ENCODE measurements around the gene RGS14.
"Not testable (repeated sequence)": the region's sequence is repeated elsewhere in the genome, so short reads cannot be mapped to it uniquely, and the experiment has no call there.

The RGS14 gene

GRCh38 chr5:177346820-177347219, 10.9 kb upstream of the RGS14 start:
- DNase-seq (ENCODE audit: low read depth in 2 of 2) = no peak

- DNase-seq (ENCODE audit: low read depth in 2 of 2) = no peak
Observed at GRCh38 chr5:177347699-177348098, 10.0 kb upstream of the RGS14 start.

DNA sequence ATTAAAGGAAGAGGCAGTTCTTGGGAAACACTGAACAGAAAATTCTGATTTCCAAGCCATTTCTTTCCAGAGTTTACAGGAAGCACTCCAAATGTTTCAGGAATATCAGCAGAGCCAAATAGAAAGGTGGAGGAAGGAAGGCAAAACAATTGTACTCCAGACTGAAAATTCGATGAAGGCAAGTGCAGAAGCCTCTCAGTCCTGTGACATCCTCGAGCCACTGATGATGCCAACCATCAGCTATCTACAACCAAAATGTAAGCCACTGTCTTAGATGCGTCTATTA, 8.4 kb upstream of the RGS14 start:
- DNase-seq (ENCODE audit: low read depth in 2 of 2) = no peak

- no peak for DNase-seq (ENCODE audit: low read depth in 2 of 2)
Observed at GRCh38 chr5:177349762-177350161, 8.0 kb upstream of the RGS14 start.

- DNase-seq (ENCODE audit: low read depth in 2 of 2) = no peak
Observed at GRCh38 chr5:177350776-177351391, 6.8 kb upstream of the RGS14 start.

- DNase-seq (ENCODE audit: low read depth in 2 of 2) = peak; percentile 84 to 87
Observed at GRCh38 chr5:177351392-177352329, 6.1 kb upstream of the RGS14 start, which contains the start of gene LMAN2. Gene LMAN2, minus strand, starts transcription at chr5:177351668. Its CDS starts 21 bp downstream, at chr5:177351647.

GRCh38 chr5:177353093-177353492, 4.6 kb upstream of the RGS14 start:
- DNase-seq (ENCODE audit: low read depth in 2 of 2) = no peak

DNA sequence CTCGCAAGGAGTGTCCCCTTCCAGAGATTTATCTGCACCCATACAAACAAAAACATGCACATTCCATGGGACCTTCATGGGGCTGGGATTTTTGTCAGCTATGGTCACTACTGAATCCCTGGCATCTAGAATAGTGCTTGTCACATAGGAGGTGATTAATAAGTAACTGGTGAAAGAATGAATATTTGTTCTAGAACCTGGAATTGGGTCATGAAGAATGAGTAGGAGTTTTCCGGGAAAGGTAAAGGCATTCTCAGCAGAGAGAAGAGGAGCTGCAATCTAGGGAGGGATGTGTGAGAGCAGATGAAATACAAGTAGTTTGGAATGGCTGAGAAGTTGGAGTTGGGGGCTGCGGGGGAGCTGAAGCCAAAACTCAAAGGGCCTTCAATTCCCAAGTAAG, 3.5 kb upstream of the RGS14 start:
- DNase-seq (ENCODE audit: low read depth in 2 of 2) = no peak

GRCh38 chr5:177354711-177355110, 3.0 kb upstream of the RGS14 start:
- DNase-seq (ENCODE audit: low read depth in 2 of 2) = no peak

- DNase-seq (ENCODE audit: low read depth in 2 of 2) = no peak
Observed at GRCh38 chr5:177355162-177355867, 2.4 kb upstream of the RGS14 start.

DNA sequence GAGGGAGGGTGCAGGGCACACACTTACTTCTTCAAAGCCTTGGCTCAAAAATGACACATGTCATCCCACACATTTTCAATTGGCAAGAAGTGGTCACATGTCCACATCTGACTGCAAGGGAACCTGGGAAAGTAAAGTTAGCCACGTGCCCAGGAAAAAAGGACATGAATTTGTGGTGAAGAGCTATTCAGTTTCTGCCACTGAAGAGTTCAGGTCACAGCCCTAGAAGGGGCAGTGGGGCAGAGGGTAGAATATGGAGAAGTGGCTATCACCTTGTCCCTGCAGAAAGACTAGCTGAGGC, 1.9 kb upstream of the RGS14 start:
- no peak for DNase-seq (ENCODE audit: low read depth in 2 of 2)

DNA sequence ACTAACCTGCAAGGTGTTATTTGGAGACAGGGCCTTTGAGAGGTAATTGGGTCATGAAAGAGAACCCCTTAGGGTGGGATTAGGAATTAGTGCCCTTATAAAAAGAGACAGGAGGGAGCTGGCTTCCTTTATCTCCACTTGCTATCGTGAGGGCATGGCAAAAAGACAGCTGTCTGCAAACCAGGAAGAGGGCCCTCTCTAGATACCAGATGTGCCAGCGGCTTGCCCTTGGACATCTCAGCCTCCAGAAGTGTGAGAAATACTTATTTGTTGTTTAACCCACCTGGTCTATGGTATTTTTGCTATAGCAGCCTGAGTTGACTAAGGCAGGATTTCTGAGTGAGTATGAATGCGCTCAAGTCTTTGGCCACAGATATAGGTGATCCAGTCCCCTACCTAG, 978 bp upstream of the RGS14 start:
- DNase-seq (ENCODE audit: low read depth in 2 of 2) = no peak

GRCh38 chr5:177357146-177357458, 622 bp upstream of the RGS14 start:
- DNase-seq (ENCODE audit: low read depth in 2 of 2) = no peak

GRCh38 chr5:177358370-177358819, 671 bp downstream of the RGS14 start:
- DNase-seq (ENCODE audit: low read depth in 2 of 2) = no peak

DNA sequence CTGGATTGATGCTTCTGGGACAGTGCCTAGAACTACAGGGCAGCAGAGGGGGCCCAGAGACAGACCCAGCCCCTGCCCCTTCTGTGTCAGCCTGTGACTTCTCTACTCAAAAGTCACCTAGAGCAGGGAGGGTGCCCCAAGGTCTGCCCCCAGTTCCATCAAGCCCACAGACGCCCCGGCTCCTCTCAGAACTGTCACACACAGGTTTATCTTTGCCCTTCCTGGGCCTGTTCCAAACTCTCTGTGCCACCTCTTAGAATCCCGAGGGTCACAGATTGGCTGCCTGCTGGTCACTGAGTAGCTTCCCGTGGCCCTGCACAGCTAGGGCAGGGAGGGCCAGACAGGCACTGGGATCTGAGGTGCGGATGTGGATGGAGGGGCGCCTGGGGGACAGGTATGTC, 1.7 kb downstream of the RGS14 start:
- no peak for DNase-seq (ENCODE audit: low read depth in 2 of 2)

DNA sequence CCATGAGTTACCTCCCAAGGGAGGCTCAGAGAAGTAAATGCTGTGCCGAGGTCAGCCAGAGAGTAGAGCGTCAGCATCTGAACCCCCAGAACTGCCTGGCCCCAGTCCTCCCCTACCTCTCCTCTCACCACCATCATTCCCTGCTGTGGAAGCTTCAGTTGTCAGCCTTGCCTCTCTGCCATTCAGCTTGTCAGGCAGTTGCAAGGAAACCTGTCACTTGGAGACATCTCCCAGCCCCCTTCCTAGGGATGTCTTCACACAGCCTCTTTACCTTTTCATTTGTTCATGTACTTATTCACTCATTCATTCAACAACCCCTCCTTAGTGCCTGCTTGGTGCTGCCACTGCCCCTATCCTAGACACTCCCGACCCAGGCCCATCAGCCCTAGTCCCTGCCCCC, 2.1 kb downstream of the RGS14 start:
- no peak for DNase-seq (ENCODE audit: low read depth in 2 of 2)

- not testable (repeated sequence) for DNase-seq (ENCODE audit: low read depth in 2 of 2)
Observed at GRCh38 chr5:177360740-177361139, 3.0 kb downstream of the RGS14 start.

- DNase-seq (ENCODE audit: low read depth in 2 of 2) = no peak
Observed at GRCh38 chr5:177361418-177362291, 3.9 kb downstream of the RGS14 start.

DNA sequence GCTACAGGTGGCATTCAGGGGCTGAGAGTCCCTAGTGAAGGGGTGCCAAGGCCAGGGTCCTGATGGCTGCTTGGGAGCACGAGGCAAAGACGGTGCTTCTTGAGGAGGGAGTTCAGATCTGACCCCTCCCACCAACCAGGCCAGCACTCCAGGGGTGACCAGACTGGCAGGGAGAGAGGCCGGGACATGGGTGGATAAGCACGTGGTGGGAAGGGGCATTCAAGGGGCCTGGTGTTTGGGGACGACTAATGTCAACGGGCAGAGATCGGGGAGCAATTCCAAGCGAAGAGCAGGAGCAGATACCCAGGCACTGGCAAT, 4.5 kb downstream of the RGS14 start:
- no peak for DNase-seq (ENCODE audit: low read depth in 2 of 2)

GRCh38 chr5:177362610-177363507, 5.1 kb downstream of the RGS14 start:
- DNase-seq (ENCODE audit: low read depth in 2 of 2) = peak; percentile 50 to 73

DNA sequence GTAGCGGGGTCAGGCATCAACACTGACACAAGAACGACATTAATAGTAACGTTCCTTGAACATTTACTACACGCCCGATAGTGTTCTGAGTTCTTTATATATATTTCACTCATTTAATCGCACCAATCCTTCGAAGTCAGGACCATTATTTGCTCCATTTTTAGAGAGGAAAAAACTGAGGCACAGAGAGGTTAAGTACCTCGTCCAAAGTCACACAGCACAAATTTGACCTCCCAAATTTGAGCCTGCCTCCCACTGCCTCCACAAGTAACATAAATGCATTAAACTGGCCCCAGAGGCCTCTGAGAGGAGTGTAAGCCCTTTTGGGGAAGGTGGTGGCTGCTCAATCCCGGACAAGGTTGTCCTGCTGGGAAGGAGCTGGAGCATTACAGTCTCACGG, 5.8 kb downstream of the RGS14 start:
- DNase-seq (ENCODE audit: low read depth in 2 of 2) = no peak

Measured in stimulated activated CD8-positive, alpha-beta memory T cell treated with anti-CD3 and anti-CD28 coated beads, Interleukin-15, amount 100 ng/mL, for 48 hours (primary cell).